OCI-LY7 (cell line): ENCODE data around the gene TBPL2. TPM values are rescaled to one million over a fixed set of nuclear protein-coding genes. Genes with fewer than 3 reads are reported as not detected.

Experiments
- BruUV-seq: library from RNA; stranded (reverse); fragments of 400-500 nt; replicated peaks from 2 replicates; lab custom pipeline; 2021; lab: Mats Ljungman, UMichigan
- CTCF ChIA-PET: fragments of 300-600 bp; sonication (Branson Sonifier 250); formaldehyde crosslinking; loops from one replicate; lab custom pipeline; 2022; ENCODE audit warnings: antibody characterized with exemption; ENCODE audit not compliant: unreplicated experiment; lab: Charles Lee
- POLR2A ChIA-PET: fragments of 300-600 bp; sonication (Branson Sonifier 250); formaldehyde crosslinking; loops from one replicate; lab custom pipeline; 2022; ENCODE audit warnings: antibody characterized with exemption; lab: Charles Lee
- DNase-seq: peaks from one replicate; pipeline ENCODE4 v3.0.0-alpha.2; 2015; ENCODE audit warnings: low spot score
- H2AFZ ChIP-seq: fragments of 200-600 bp; sonication (generic), shearing (Covaris generic); 2 replicates; pipeline ENCODE4 v1.6.1; 2014; ENCODE audit warnings: mild to moderate bottlenecking, antibody characterized with exemption, low read length, moderate library complexity
- H3K27ac ChIP-seq: fragments of 200-600 bp; sonication (generic); 2 replicates; pipeline ENCODE4 v1.5.1; 2014; ENCODE audit warnings: mixed run types, low read depth, mild to moderate bottlenecking, moderate library complexity, low read length, inconsistent platforms; ENCODE audit not compliant: poor library complexity, severe bottlenecking
- H3K36me3 ChIP-seq: fragments of 200-600 bp; sonication (generic); 2 replicates; pipeline ENCODE4 v1.6.1; 2014; ENCODE audit warnings: mild to moderate bottlenecking, antibody characterized with exemption, low read length, moderate library complexity, mixed read lengths; ENCODE audit not compliant: insufficient read depth
- H3K4me1 ChIP-seq: fragments of 200-600 bp; sonication (generic); 2 replicates; pipeline ENCODE4 v1.5.1; 2014; ENCODE audit warnings: mild to moderate bottlenecking, low read length; ENCODE audit not compliant: insufficient read depth, poor library complexity, severe bottlenecking
- H3K4me2 ChIP-seq: fragments of 200-600 bp; sonication (generic); 2 replicates; pipeline ENCODE4 v1.6.1; 2014; ENCODE audit warnings: mild to moderate bottlenecking, low read length
- H3K4me3 ChIP-seq: fragments of 200-600 bp; sonication (generic); 2 replicates; pipeline ENCODE4 v1.5.1; 2014; ENCODE audit warnings: mild to moderate bottlenecking, low read depth, low read length; ENCODE audit not compliant: poor library complexity, severe bottlenecking
- H3K79me2 ChIP-seq: fragments of 200-600 bp; sonication (generic); 2 replicates; pipeline ENCODE4 v1.6.1; 2016; ENCODE audit warnings: low read depth, mild to moderate bottlenecking, low read length, moderate library complexity, mixed read lengths; ENCODE audit not compliant: insufficient read depth
- H3K9me2 ChIP-seq: fragments of 200-600 bp; sonication (generic); 2 replicates; pipeline ENCODE4 v1.6.1; 2016; ENCODE audit warnings: mild to moderate bottlenecking, low read length, mixed read lengths; ENCODE audit not compliant: insufficient read depth
- H3K9me3 ChIP-seq: fragments of 200-600 bp; sonication (generic); 2 replicates; pipeline ENCODE4 v1.6.1; 2014; ENCODE audit warnings: mild to moderate bottlenecking, mixed run types, low read length, mixed read lengths
- H4K20me1 ChIP-seq: fragments of 200-600 bp; sonication (generic); 2 replicates; pipeline ENCODE4 v1.6.1; 2014; ENCODE audit warnings: mild to moderate bottlenecking, antibody characterized with exemption, low read length, moderate library complexity, mixed read lengths; ENCODE audit not compliant: insufficient read depth
- CTCF ChIP-seq: fragments of 200-600 bp; sonication (generic); conservative IDR thresholded peaks from 2 replicates; pipeline ENCODE4 v1.5.1; 2014; ENCODE audit warnings: mild to moderate bottlenecking, antibody characterized with exemption, low read length, moderate library complexity, mixed read lengths
- EZH2phosphoT487 ChIP-seq: fragments of 200-600 bp; sonication (generic); IDR thresholded peaks from 2 replicates; pipeline ENCODE4 v1.6.1; 2018; ENCODE audit warnings: low read depth, borderline replicate concordance, mild to moderate bottlenecking, mixed run types, antibody characterized with exemption, low read length, moderate library complexity, mixed read lengths
- intact Hi-C: fragments of 100-400 bp; cut with micrococcal nuclease; formaldehyde crosslinking; loops from one replicate; pipeline ENCODE4 v1.10.0; 2022; ENCODE audit not compliant: unreplicated experiment
- total RNA-seq, 2 experiments: library from RNA; depleted of rRNA in 1 of 2; stranded (reverse); fragments of >200 nt in 1 of 2; shearing (Covaris generic) in 1 of 2; gene quantifications; 2 replicates each; pipeline ENCODE4 v1.2.3, GENCODE V29; 2014 to 2022

The TBPL2 gene
- total RNA-seq, 2 experiments from 2014 or later, result not detected

- no TSS peak for BruUV-seq
These were observed 41.2 kb downstream of the TBPL2 start for GRCh38 chr14:55399183-55399582.

GRCh38 chr14:55398679-55399078 is 41.7 kb downstream of the TBPL2 start:
- no peak overlapping the region for H3K4me3 ChIP-seq
- H2AFZ ChIP-seq, result no peak overlapping the region
- no peaks in the 10 kb centered on the region for H3K4me1 ChIP-seq
- DNase-seq, result no peak
- no peaks in the 10 kb centered on the region for H3K36me3 ChIP-seq
- H3K4me2 ChIP-seq, result no peak overlapping the region
- POLR2A ChIA-PET, result no interaction called here
- H3K9me2 ChIP-seq, result no peaks in the 10 kb centered on the region
- no peaks in the 10 kb centered on the region for H3K9me3 ChIP-seq
- BruUV-seq, result no TSS peak
- no peak overlapping the region for H3K27ac ChIP-seq
- H4K20me1 ChIP-seq, result no peaks in the 10 kb centered on the region; the same call in 1 of the 2 replicates
- CTCF ChIA-PET, result no interaction called here
- no peaks in the 10 kb centered on the region for H3K79me2 ChIP-seq
- TF ChIP-seq EZH2phosphoT487, result no peak
- no peak for TF ChIP-seq CTCF
- intact Hi-C loops, result no loop called here

More at GRCh38 chr14:55399183-55399582, 41.2 kb downstream of the TBPL2 start:
- Histone ChIP-seq H3K4me2 (no peak overlapping the region), H2AFZ (no peak overlapping the region), H3K27ac (no peak overlapping the region), H3K79me2 (no peaks in the 10 kb centered on the region), H3K36me3 (no peaks in the 10 kb centered on the region), H3K4me3 (no peak overlapping the region), H3K4me1 (no peaks in the 10 kb centered on the region), H3K9me3 (no peaks in the 10 kb centered on the region), H4K20me1 (no peaks in the 10 kb centered on the region; the same call in 1 of the 2 replicates), H3K9me2 (no peaks in the 10 kb centered on the region)
- ChIA-PET POLR2A (no interaction called here), CTCF (no interaction called here)
- TF ChIP-seq EZH2phosphoT487 (no peak), CTCF (no peak)
- intact Hi-C loops, result no loop called here
- no peak for DNase-seq

GRCh38 chr14:55389330-55389729 is 51.1 kb downstream of the TBPL2 start:
- TF ChIP-seq EZH2phosphoT487, result no peak
- H2AFZ ChIP-seq, result no peak overlapping the region
- H4K20me1 ChIP-seq, result no peaks in the 10 kb centered on the region; the same call in 1 of the 2 replicates
- no peak for DNase-seq
- ChIA-PET POLR2A (no interaction called here), CTCF (no interaction called here)
- H3K9me2 ChIP-seq, result no peaks in the 10 kb centered on the region
- no peak overlapping the region for H3K4me2 ChIP-seq
- no peaks in the 10 kb centered on the region for H3K4me1 ChIP-seq
- H3K36me3 ChIP-seq, result 0 out of 2 replicates have a peak, but pooled peaks cover 5% of the 10 kb centered on the region
- no peaks in the 10 kb centered on the region for H3K9me3 ChIP-seq
- intact Hi-C loops, result no loop called here
- no TSS peak for BruUV-seq
- H3K27ac ChIP-seq, result no peak overlapping the region
- no peak overlapping the region for H3K4me3 ChIP-seq
- H3K79me2 ChIP-seq, result no peaks in the 10 kb centered on the region
